Globus pallidus (tissue), 1 donor: ENCODE data around the gene TOP3B.
A peak's percentile ranks its signal among the peaks of the same experiment; 100 is the strongest.
"Not testable (repeated sequence)": the region's sequence is repeated elsewhere in the genome, so short reads cannot be mapped to it uniquely, and the experiment has no call there.

Source experiments
- DNase-seq: peaks from one replicate; pipeline ENCODE4 v3.0.0-alpha.2; 2015; ENCODE audit warnings: low spot score

TOP3B gene

DNA sequence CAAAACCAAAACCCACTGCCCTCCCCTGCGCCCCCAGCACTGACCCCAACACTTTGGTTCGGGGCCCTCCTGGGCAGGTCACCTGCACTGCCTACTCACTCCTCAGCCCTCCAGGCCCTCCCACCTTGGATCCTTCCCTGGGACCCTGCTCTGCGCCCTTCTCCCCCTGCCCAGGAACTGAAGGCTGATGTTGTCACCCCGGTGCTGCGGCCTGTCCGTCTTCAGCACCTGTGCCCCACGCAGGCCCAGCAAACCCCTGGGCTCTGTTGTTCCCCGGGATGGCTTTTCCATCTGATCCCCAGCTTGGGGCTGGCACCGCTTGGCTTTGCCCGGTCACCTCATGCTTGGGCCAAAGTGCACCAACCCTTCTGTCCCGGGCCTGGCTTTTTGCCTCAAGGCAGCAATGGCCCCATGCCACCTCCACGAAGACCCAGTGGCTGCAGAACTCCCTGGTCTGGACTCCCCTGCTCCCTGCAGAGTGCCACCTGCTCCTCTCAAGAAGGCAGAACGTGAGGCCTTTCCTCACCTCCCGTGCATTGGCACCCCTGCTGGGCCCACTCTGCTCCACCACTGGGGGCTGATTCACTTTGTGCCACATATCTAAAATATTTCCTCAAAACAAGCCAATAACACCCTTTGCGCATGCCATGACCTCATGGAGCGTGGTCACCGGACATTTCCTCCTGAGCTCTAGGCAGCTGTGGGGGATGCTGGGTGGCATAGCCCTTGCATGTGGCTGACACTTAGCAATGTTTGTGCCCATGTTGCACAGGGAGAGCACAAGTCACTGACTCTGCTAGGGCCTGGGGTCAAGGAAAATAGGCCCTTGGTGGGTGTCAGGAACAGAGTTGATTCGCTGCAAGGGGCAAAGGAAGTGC, 38.8 kb downstream of the TOP3B start:
- no peak for DNase-seq

DNA sequence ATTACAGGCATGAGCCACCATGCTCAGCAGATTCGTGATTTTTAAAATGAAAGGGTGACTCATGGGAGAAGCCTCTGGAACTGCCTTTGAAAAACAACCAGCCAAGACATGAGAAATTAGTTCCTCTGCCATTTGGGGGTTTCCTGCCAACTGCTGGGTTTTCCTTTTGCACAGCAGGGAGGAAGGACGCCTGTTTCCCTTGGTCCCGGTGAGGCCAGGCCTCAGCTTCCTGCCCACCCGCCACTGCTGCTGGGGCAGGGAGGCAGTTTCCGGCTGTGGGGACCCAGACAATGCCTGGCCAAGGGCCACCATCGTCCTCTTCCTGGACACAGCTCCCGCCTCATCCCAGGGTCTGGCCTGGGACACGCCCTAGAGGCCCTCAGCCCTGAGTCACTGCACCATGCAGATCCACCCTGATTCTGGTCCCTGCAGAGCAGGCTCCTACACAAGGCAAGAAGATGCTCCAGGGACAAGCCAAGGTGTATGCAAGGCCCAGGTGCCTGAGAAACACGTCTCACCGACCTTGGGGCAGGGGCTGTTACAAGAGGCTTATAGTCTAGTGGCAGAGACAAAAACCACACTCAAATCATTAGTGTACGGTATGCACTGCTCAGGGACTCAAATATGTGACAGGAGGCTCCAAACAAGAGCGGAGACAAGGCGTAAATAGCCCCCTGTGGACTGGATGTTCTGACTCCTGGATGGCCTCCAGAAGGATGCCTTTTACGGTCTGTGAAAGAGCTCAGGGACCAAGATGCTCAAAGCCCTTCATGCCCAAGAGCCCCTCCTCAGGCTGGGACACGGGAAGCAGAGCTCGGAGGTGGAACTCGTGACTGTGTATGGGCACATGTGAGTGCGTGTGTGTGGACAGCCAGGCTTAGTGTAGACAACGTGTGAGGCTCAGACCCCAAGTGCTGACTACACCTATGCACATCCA, 39.9 kb downstream of the TOP3B start:
- DNase-seq = peak; percentile 27

DNA sequence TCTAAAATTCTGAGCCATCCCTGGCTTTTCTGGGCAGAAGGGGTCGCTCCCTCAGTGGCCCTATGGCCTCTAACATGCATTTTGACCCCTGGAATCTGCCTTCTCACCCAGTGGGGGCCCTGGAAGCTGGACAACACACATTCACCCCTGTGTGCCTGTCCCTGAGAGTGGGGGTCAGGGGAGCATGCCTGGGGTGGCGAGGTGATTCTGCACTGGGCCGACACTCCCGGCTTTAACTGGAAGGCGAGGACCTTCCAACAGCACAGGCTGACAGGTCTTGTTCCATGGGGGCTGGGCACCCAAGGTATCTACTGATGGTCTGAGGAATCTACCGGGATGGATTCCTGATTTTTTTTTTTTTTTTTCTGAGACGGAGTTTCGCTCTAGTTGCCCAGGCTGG, 40.7 kb downstream of the TOP3B start:
- no peak for DNase-seq

DNA sequence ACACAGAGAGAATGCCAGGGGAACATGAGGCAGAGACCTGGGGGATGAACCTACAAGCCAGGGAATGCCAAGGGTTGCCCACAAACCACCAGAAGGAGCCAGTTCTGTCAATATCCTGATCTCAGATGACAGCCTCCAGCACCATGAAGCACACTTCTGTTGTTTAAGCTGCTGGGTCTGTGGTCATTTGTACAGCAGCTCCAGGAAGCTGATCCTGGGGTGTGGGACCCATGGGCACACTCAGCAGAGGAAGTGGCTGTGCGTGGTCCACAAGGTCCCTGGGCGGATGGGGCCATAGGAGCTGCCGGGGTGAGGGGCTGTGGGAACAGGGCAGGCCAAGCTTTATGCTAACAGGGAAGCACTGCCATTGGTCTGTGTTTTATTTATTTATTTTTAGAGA, 42.1 kb downstream of the TOP3B start:
- peak; percentile 22 for DNase-seq

DNA sequence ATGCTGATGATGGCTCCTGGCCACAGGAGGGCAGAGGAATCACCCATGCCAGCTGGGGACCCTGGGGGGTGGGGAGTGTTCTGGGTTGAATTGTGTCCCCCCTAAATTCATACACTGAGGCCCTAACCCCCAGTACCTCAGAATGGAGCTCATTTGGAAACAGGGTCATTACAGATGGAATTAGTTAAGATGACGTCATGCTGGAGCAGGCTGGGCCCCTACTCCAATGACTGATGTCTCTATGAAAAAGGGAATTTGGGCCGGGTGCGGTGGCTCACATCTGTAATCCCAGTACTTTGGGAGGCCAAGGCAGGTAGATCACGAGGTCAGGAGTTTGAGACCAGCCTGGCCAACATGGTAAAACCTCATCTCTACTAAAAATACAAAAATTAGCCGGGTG, 42.7 kb downstream of the TOP3B start:
- DNase-seq = not testable (repeated sequence)

DNA sequence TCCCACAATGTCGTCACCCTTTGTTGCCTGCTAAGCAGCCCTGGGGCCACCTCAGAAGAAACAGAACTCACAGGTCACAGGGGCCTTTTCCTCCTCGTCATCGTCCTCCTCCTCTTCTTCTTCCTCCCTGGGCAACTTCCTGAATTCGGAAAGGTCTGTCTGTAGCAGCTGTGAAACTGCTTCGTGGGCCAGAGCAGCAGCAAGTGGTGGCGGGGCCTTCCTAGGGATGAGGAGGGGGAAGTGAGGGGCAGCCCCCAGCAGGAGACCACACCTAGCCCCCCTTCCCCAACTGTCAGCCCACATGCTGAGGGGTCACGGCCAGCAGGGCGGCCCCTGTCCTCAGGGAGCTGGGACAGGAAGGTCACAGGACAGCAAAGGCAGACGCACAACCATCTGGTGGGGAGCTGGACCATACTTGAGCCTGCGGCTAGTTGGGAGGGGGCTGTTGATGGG, 43.1 kb downstream of the TOP3B start:
- peak; percentile 30 for DNase-seq

DNA sequence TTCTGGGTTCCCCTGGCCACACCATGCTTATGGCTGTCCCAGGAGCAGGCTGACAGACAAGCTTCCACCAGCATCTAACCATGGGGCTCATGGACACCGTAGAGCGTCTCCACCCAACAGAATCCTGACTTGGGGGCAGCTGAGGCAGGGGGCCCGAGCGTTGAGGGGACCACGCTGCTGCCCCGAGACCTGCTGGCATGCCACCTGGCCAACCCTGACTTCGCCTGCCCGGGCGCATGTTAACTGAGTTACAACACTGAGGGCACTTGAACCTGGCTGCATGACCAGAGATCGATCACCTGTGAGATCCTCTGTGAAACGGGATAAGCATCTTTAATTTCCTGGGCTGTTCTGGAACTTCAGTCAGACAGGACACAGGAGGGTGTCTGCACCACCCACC, 43.7 kb downstream of the TOP3B start:
- DNase-seq = no peak

DNA sequence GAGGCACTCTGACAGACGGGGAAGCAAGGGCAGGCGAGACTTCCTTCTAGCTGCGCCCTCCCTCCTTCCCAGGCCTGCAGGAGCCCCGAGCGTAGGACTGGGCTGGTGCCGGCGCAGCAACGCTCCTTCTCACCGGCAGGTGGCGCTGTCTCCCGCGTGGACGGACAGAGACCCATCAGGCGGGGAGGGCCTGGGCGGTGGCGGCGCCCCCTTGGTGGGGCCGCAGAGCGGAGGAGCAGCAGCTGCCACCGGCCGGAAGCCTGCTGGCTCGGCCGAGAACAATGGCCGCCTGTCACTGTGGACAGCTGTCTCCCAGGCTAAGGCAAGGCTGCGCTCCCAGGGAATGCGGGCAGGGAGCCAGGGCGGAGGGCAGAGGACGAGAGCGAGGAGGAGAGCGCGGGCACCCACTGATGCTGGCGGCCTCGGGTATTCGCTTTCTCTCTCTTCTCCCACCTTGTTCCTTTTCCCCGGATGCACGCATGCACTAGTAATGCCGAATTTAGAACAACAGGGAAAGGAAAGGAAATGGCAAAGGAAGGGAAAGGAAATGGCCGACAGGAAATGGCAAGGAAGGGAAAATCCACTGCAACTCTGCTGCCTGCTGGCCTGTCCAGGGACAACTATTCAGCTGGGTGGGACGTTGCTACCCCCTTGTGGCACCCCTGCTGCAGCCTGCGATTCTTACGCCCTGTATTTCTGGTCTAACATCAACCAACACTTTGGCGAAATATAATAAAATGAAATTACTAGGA, 44.3 kb downstream of the TOP3B start:
- peak; percentile 97 for DNase-seq

DNA sequence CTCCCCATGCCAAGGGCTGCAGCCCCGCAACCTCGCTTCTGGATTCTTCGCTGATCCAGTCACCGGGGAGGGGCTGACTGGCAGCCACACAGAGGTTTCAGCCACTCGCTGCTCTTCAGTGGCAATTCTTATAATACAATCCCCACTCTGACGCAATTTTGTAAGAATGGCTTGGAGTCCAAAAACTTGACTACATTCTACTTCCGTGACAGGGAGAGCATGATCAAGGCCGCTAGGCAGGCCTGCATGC, 44.8 kb downstream of the TOP3B start:
- no peak for DNase-seq

DNA sequence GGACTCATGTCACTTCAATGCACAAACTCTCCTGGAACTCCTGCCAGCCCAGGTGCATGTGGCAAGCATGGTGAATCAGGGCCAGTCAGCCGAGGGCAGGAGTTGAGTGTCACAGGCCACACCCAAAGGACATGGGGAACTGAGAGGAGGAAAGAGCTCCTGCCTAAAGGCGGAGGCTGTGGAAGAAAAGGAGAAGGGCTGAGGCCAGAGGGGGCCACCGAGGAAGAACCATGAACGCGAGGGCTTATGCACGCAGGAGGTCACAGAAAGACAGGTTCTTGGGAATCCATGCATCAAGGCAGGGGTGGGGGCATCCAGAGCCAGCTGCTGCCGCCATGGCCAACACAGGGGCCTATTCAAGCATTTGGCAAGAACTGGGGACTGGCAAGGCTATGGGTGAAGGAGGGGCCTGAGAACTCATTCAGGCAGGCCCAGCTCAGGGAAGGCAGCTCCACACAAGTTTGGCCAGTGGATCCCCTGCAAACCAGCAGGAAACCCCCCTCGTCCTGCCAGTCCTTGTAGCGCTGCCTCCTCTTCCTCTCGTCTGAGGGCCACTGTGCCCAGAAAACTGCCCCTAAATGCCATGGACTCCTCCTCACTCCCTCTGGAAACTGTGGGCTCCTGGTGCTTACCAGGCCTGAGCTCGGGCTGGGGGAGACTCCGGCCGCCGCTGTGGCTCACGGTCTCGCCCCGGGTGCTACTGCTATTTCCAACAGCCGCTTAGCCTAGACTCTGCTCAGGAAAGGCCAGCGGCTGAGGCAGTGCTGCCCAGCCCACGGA, 45.4 kb downstream of the TOP3B start:
- peak; percentile 73 for DNase-seq

DNA sequence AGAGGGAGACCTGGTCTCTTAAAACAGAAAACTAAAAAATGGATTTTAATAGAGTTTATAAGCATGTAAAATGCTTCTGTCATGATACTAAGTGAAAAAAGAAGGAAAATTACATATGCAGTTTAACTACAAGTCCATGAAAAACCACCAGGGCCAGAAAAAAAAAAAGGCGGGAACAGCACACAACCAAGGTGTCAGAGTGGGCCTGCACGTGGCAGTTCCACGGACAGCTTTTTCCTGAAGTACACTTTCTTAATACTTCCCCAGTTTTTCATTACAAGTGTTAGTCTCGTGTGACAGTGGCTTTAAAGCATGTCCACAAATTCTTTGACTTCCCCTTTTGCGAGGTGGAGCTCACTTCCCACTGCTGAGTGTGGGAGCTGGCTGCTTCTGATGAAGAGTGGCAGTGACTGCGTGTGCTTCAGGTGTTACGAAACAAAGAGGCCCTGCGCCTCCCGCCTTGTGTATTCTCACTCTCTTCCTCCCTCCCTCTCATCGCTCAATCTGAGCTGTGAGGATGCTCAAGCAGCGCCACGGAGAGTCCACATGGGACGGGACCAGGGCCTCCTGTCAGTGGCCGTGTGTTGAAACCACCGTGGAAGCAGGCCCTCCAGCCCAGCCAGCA, 46.3 kb downstream of the TOP3B start:
- peak; percentile 38 for DNase-seq

DNA sequence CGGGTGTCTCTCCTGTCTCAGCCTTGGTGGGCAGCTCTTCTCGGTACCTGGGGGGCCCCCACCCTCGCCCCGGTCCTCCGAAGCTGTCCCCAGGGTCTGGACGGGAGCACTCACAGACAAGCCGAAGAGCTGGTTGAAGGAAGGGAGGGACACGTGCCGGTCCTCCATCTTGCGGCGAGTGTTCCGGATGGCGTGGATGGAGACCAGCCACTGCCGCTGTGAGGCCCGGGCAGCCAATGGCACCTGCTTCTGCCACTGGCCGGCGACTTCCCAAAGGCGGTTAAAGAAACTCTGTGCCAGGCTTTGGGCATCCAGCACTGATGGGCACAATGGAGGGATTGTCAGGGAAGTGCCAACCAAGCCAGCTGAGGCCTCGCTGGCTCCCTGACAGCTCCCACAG, 48.7 kb downstream of the TOP3B start:
- peak; percentile 84 for DNase-seq

DNA sequence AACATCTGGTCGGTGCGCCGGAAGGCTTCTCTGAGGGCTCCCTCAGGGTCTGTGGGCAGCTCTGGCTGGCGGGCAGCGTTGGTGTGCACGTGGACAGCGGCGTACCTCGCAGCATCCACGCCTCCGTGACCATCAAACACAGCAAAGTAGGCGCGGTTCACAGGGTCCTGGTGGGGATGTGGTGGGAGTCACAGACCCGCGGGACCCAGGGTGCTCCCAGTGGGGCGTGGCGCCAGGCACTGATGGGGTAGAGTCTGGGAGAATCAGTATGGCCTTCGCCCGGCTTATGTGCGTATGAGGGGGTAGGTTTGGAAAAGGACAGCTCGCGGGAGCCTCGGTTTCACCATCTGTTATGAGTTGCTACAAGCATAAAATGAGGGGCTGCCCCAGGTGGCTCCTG, 49.2 kb downstream of the TOP3B start:
- no peak for DNase-seq

DNA sequence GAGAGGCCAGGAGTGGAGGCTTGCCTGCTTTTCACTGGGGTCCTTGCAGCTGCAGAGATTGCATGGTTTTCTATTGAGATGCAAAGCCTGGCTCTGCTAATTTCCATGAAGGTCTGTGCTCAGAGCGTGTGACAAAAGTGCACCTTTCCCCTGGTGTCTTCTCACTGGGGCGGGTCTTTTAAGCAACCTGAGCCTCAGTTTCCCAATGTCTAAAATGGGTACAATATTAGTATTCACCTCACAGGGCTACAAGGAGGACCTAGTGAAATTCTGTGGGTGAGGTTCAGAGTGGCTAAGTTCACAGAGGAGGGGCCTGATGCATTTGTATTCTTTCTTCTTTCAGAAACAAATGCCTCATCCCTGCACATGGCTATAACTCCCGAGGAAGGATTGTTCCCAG, 50.2 kb downstream of the TOP3B start:
- no peak for DNase-seq

DNA sequence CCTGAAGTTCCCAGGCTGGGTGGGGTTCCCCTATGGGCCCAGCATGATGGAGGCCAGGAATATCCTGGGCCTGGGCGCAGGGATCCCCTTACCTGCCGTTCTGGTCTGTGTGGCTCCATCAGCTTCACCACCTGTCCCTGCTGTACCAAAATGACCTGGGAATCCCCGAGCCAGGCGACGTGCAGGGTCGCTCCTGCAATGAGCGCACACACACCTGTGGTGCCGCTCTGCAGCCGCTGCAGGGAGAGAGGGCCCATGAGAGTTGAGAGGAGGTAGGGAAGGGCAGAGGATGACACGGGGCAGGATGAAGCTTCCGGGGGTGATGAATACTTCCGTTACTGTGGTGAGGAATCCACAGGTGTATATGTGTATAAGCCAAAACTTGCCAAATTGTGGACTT, 51.5 kb downstream of the TOP3B start:
- DNase-seq = no peak

DNA sequence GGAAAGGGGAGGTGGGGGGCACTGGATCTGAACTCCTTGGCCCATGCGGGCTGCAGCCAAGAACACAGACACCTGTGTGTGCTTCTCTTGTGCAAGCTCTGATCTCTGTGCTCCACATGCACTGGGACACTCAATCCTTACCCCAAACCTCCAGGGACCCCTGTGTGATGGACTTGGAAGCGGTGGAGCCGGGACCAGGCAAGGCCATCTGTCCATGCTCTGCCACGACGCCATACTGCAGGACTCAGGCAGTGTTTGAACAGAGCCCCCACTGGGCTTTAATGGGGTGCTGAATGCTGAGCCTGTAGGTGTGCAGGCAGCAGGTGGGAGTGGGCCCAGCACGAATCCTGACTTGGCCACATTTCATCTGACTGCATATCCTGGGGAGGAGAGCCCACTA, 53.3 kb downstream of the TOP3B start:
- DNase-seq = no peak

DNA sequence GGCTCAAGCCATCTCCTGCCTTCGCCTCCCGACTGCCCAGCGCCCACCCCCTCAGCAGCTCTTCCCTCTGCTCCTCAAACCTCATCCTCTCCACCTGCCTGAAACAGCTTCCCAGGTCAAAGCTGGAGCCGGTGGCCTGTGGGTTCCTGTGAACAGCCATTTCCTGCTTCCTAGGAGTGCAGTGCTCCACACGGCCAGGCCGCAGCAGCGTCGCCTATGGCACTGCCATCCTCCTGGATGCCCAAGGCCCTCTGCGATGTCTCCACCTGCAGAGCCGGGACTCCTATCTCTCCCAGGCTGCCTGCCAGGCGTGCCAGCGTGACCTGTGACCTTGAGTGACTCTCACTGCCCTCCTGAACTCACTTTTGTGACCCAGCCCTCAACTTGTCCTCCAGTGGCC, 54.5 kb downstream of the TOP3B start:
- no peak for DNase-seq

DNA sequence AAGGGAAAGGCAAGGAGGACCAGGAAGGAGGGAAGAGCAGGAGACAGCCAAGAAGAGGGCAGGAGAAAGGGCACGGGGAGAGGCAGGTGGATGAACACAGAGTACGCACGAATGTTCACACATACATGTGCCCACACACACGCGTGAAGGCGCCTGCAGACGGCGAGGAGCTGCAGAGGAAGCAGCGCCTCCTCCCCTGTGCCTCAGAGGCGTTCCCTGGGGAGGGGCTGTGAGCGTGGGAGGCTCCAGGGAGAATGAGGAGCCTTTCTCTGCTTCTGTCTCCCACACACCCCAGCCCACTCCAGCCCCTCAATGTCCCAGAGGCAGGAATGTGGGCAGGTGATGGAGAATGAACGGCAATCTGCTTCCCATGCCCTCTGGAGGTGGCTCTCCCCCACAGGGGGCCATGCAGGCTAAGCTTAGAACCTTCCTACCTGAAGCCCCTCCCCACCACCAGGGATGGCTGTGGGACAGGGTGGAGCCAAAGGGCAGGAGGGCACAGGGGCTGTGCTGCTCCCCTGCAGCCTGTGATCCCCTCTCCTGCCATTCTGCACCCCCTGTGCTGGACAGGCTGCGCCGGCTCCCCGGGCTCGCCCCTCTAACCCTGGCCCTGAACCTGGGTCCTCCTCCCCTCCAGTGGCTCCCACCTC, 55.3 kb downstream of the TOP3B start:
- DNase-seq = no peak

DNA sequence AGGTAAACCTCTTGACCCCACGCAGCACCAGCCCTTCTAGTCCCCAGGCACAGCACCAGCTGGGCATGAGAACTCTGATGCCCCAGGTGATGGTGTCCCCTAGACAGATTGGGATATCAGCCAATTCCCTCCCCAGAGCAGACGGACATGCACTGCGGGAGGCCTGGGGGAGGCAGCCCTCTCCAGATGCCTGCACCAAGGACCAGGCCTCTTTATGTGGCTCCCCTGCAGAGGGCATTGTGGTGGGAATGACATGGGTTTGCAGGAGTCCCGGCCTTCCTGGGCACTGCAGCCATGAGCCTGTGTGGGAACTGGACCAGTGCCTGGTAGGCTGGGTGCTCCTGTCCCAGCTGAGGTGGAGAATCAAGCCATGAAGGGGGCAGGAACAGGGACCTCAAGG, 55.9 kb downstream of the TOP3B start:
- no peak for DNase-seq

DNA sequence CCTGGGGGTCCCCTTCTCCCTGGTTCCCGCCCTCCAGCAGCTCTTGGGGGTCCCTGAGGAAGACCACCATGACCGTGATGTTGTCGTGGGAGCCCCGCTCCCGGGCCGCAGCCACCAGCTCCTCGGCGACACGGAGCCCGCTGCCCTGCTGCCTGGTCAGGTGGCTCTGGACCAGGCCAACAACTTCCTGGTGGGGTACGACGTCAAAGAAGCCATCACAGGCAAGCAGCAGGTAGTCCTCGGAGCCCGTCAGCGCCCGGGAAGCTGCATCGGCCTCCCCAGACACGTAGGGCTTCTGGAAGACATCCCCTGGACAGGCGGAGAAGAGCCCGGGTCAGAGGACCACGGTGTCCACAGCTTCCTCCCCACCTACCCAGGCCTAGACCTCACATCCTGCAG, 59.4 kb downstream of the TOP3B start:
- no peak for DNase-seq
